AG09319 (cell line): ENCODE measurements around the gene CAMK2D.

Experiments used
- DNase-seq: peaks from one replicate; pipeline ENCODE4 v3.0.0-alpha.2; 2010; ENCODE audit warnings: low read depth; ENCODE audit errors: extremely low read depth
- CTCF ChIP-seq: IDR thresholded peaks from 2 replicates; pipeline ENCODE4 v1.5.1; 2011; ENCODE audit warnings: low read depth, mild to moderate bottlenecking, inconsistent platforms, low read length, moderate library complexity

The CAMK2D gene

GRCh38 chr4:113423631-113424030 lies 337.9 kb downstream of the CAMK2D start:
- DNase-seq = no peak
- no peak for TF ChIP-seq CTCF

- DNase-seq = no peak
- no peak for TF ChIP-seq CTCF
Observed at GRCh38 chr4:113420938-113421337, 340.6 kb downstream of the CAMK2D start.

GRCh38 chr4:113419631-113420030 lies 341.9 kb downstream of the CAMK2D start:
- no peak for DNase-seq
- TF ChIP-seq CTCF = no peak

- DNase-seq = peak; percentile 65
- TF ChIP-seq CTCF = peak; percentile 11
Observed at GRCh38 chr4:113411496-113411938, 350.0 kb downstream of the CAMK2D start.

GRCh38 chr4:113410686-113411085 lies 350.9 kb downstream of the CAMK2D start:
- no peak for TF ChIP-seq CTCF
- DNase-seq = no peak

GRCh38 chr4:113409181-113409580 lies 352.4 kb downstream of the CAMK2D start:
- no peak for DNase-seq
- TF ChIP-seq CTCF = no peak

- no peak for DNase-seq
- TF ChIP-seq CTCF = no peak
Observed at GRCh38 chr4:113407409-113407808, 354.1 kb downstream of the CAMK2D start.

- DNase-seq = no peak
- no peak for TF ChIP-seq CTCF
Observed at GRCh38 chr4:113406723-113407016, 354.9 kb downstream of the CAMK2D start.
